ENCODE results near the gene PFAS.
"Not testable (repeated sequence)": the region's sequence is repeated elsewhere in the genome, so short reads cannot be mapped to it uniquely, and the experiment has no call there.

The PFAS gene

GRCh38 chr17:8209907-8210760, 39.0 kb upstream of the PFAS start, which contains the start of gene AURKB:
Gene AURKB, minus strand, starts transcription at chr17:8210575. Its CDS starts 351 bp downstream, at chr17:8210224.
- peaks cover 10% of the 10 kb centered on the region; the same call in 1 of the 2 replicates for H3K79me2 ChIP-seq (ENCODE audit: insufficient read depth, low read depth)
- H3K4me1 ChIP-seq (ENCODE audit: low read depth, poor library complexity, severe bottlenecking), result peaks cover 3% of the 10 kb centered on the region
- H2AFZ ChIP-seq (ENCODE audit: low read depth), result no peak within 1 kb of the TSS
- H3K27me3 ChIP-seq (ENCODE audit: insufficient read depth, low read depth), result no peaks in the 10 kb centered on the region
- peak within 1 kb of the TSS; percentile 60; the same call in 1 of the 2 replicates for H3K9ac ChIP-seq
- H4K20me1 ChIP-seq (ENCODE audit: insufficient read depth), result no peaks in the 10 kb centered on the region
- peak within 1 kb of the TSS; percentile 29 for H3K4me2 ChIP-seq
- H3K27ac ChIP-seq, result peak within 1 kb of the TSS; percentile 63; the same call in 1 of the 2 replicates
- no peak for TF ChIP-seq CTCF (conservative IDR thresholded peaks at IDR 0.05; ENCODE audit: low read depth, low read length)
- H3K4me3 ChIP-seq (IDR thresholded peaks at IDR 0.05; ENCODE audit: insufficient read depth, low read depth, low read length), result no peak within 1 kb of the TSS
- no peaks in the 10 kb centered on the region for H3K36me3 ChIP-seq (ENCODE audit: insufficient read depth)

GRCh38 chr17:8210761-8211458, 38.2 kb upstream of the PFAS start:
- Histone ChIP-seq H3K9ac (peak overlapping the region; percentile 60; the same call in 1 of the 2 replicates), H3K27ac (peak overlapping the region; percentile 63; the same call in 1 of the 2 replicates), H3K79me2 (ENCODE audit: insufficient read depth, low read depth) (peaks cover 10% of the 10 kb centered on the region; the same call in 1 of the 2 replicates), H3K4me3 (IDR thresholded peaks at IDR 0.05; ENCODE audit: insufficient read depth, low read depth, low read length) (no peak overlapping the region), H4K20me1 (ENCODE audit: insufficient read depth) (no peaks in the 10 kb centered on the region), H2AFZ (ENCODE audit: low read depth) (no peak overlapping the region), H3K27me3 (ENCODE audit: insufficient read depth, low read depth) (no peaks in the 10 kb centered on the region), H3K36me3 (ENCODE audit: insufficient read depth) (no peaks in the 10 kb centered on the region), H3K4me2 (no peak overlapping the region), H3K4me1 (ENCODE audit: low read depth, poor library complexity, severe bottlenecking) (peaks cover 3% of the 10 kb centered on the region)
- TF ChIP-seq CTCF (conservative IDR thresholded peaks at IDR 0.05; ENCODE audit: low read depth, low read length), result no peak

GRCh38 chr17:8212312-8213180, 36.5 kb upstream of the PFAS start:
- Histone ChIP-seq H3K36me3 (ENCODE audit: insufficient read depth) (no peaks in the 10 kb centered on the region), H3K79me2 (ENCODE audit: insufficient read depth, low read depth) (peaks cover 10% of the 10 kb centered on the region; the same call in 1 of the 2 replicates), H3K4me3 (IDR thresholded peaks at IDR 0.05; ENCODE audit: insufficient read depth, low read depth, low read length) (no peak overlapping the region), H3K27me3 (ENCODE audit: insufficient read depth, low read depth) (no peaks in the 10 kb centered on the region), H3K27ac (no peak overlapping the region), H3K4me2 (no peak overlapping the region), H2AFZ (ENCODE audit: low read depth) (no peak overlapping the region), H3K4me1 (ENCODE audit: low read depth, poor library complexity, severe bottlenecking) (peaks cover 3% of the 10 kb centered on the region), H3K9ac (no peak overlapping the region), H4K20me1 (ENCODE audit: insufficient read depth) (no peaks in the 10 kb centered on the region)
- TF ChIP-seq CTCF (conservative IDR thresholded peaks at IDR 0.05; ENCODE audit: low read depth, low read length), result no peak

- not testable (repeated sequence) for H3K79me2 ChIP-seq (ENCODE audit: insufficient read depth, low read depth); H3K27ac ChIP-seq; H2AFZ ChIP-seq (ENCODE audit: low read depth); H3K4me2 ChIP-seq; H3K4me1 ChIP-seq (ENCODE audit: low read depth, poor library complexity, severe bottlenecking); H3K4me3 ChIP-seq (IDR thresholded peaks at IDR 0.05; ENCODE audit: insufficient read depth, low read depth, low read length); H3K27me3 ChIP-seq (ENCODE audit: insufficient read depth, low read depth); H3K9ac ChIP-seq; H3K36me3 ChIP-seq (ENCODE audit: insufficient read depth); H4K20me1 ChIP-seq (ENCODE audit: insufficient read depth)
Measured at GRCh38 chr17:8214000-8214399, 35.1 kb upstream of the PFAS start.

Data from KMS-11 (cell line).